SU-DHL-6 (cell line): Measurements from ENCODE around the gene TACSTD2.

ENCODE experiments used
- H2AFZ ChIP-seq: fragments of 200-600 bp; sonication (generic); 2 replicates; pipeline ENCODE4 v1.6.1; 2014; ENCODE audit warnings: low read depth, mild to moderate bottlenecking, moderate library complexity, mixed read lengths, antibody characterized with exemption, low read length; ENCODE audit not compliant: severe bottlenecking
- H3F3A ChIP-seq: fragments of 200-600 bp; shearing (Covaris generic); 2 replicates; pipeline ENCODE4 v1.6.0; 2016; ENCODE audit warnings: antibody characterized with exemption, mild to moderate bottlenecking; ENCODE audit not compliant: insufficient read depth
- H3K27ac ChIP-seq: fragments of 200-600 bp; sonication (generic); 2 replicates; pipeline ENCODE4 v1.5.1; 2016; ENCODE audit warnings: low read depth, mild to moderate bottlenecking, low read length, moderate library complexity, mixed read lengths
- H3K27me3 ChIP-seq: fragments of 200-600 bp; sonication (generic), shearing (Covaris generic); 2 replicates; pipeline ENCODE4 v1.6.0; 2014; ENCODE audit warnings: mild to moderate bottlenecking, low read length
- H3K36me3 ChIP-seq: fragments of 200-600 bp; sonication (generic); 2 replicates; pipeline ENCODE4 v1.6.1; 2014; ENCODE audit warnings: mild to moderate bottlenecking, low read length, mixed read lengths
- H3K4me2 ChIP-seq: fragments of 300-600, 200-600 bp; shearing (Covaris generic), sonication (generic); 2 replicates; pipeline ENCODE4 v1.6.0; 2014; ENCODE audit warnings: low read length, low read depth, mild to moderate bottlenecking; ENCODE audit not compliant: poor library complexity, severe bottlenecking
- H3K4me3 ChIP-seq: fragments of 200-600 bp; sonication (generic); 2 replicates; pipeline ENCODE4 v1.5.1; 2014; ENCODE audit warnings: antibody characterized with exemption, low read length, mild to moderate bottlenecking, mixed read lengths; ENCODE audit not compliant: insufficient read depth, poor library complexity, severe bottlenecking
- H3K79me2 ChIP-seq: fragments of 200-600 bp; sonication (generic); 2 replicates; pipeline ENCODE4 v1.6.1; 2014; ENCODE audit warnings: mild to moderate bottlenecking, low read length, moderate library complexity; ENCODE audit not compliant: insufficient read depth
- H3K9ac ChIP-seq: fragments of 200-600 bp; sonication (generic); 2 replicates; pipeline ENCODE4 v1.7.0; 2014; ENCODE audit warnings: mild to moderate bottlenecking, low read length
- H3K9me2 ChIP-seq: fragments of 200-600 bp; sonication (generic); replicated peaks from 2 replicates; pipeline ENCODE4 v1.6.1; 2014; ENCODE audit warnings: low read length; ENCODE audit not compliant: insufficient read depth
- H3K9me3 ChIP-seq: fragments of 200-600 bp; sonication (generic); 2 replicates; pipeline ENCODE4 v1.6.1; 2014; ENCODE audit warnings: low read length, mixed read lengths; ENCODE audit not compliant: insufficient read depth
- H4K20me1 ChIP-seq: fragments of 200-600 bp; sonication (generic); 2 replicates; pipeline ENCODE4 v1.6.1; 2014; ENCODE audit warnings: low read depth, mild to moderate bottlenecking, antibody characterized with exemption, low read length, moderate library complexity, mixed read lengths
- EZH2phosphoT487 ChIP-seq: fragments of 200-600 bp; sonication (generic), shearing (Covaris generic); conservative IDR thresholded peaks from 2 replicates; pipeline ENCODE4 v1.6.1; 2018; ENCODE audit warnings: mild to moderate bottlenecking, antibody characterized with exemption, low read length, moderate library complexity, mixed read lengths
- TF ChIP-seq, protein P1 (sequence below): fragments of 200-600 bp; sonication (generic); IDR thresholded peaks from one replicate; pipeline ENCODE4 v1.5.1; 2017; ENCODE audit warnings: antibody characterized with exemption, mild to moderate bottlenecking, low read length, moderate library complexity; ENCODE audit not compliant: insufficient read depth, poor library complexity, severe bottlenecking

The TACSTD2 gene

DNA sequence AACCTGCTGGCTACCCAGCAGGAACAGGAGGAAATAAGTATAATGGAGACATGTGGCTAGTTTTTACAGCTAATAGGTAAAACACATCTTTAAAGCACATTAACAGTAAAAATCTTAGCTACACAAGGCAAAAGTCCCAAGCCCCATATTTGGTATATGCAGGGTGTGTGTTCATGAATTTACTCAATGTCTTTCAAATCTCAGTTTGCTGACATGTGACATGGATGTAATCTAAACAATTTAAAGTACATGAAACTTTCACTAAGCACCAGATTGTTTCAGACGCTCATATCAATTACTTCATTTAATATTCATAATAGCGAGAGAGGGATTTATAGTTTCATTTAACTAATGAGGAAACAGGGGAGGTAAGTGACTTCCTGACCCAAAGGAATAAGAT is 3.9 kb downstream of the TACSTD2 start:
- no peaks in the 10 kb centered on the region for H3F3A ChIP-seq
- no peak overlapping the region for H3K27ac ChIP-seq
- no peak overlapping the region for H2AFZ ChIP-seq
- H3K9me2 ChIP-seq: no peaks in the 10 kb centered on the region
- H3K27me3 ChIP-seq: no peaks in the 10 kb centered on the region; the same call in 1 of the 2 replicates
- H3K36me3 ChIP-seq: no peaks in the 10 kb centered on the region
- H3K79me2 ChIP-seq: no peaks in the 10 kb centered on the region
- no peak overlapping the region for H3K4me2 ChIP-seq
- H3K9me3 ChIP-seq: no peaks in the 10 kb centered on the region
- TF ChIP-seq EZH2phosphoT487: no peak
- TF ChIP-seq, protein P1, sequence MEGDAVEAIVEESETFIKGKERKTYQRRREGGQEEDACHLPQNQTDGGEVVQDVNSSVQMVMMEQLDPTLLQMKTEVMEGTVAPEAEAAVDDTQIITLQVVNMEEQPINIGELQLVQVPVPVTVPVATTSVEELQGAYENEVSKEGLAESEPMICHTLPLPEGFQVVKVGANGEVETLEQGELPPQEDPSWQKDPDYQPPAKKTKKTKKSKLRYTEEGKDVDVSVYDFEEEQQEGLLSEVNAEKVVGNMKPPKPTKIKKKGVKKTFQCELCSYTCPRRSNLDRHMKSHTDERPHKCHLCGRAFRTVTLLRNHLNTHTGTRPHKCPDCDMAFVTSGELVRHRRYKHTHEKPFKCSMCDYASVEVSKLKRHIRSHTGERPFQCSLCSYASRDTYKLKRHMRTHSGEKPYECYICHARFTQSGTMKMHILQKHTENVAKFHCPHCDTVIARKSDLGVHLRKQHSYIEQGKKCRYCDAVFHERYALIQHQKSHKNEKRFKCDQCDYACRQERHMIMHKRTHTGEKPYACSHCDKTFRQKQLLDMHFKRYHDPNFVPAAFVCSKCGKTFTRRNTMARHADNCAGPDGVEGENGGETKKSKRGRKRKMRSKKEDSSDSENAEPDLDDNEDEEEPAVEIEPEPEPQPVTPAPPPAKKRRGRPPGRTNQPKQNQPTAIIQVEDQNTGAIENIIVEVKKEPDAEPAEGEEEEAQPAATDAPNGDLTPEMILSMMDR: no peak
- no peak overlapping the region for H3K9ac ChIP-seq
- no peaks in the 10 kb centered on the region for H4K20me1 ChIP-seq
- no peak overlapping the region for H3K4me3 ChIP-seq

DNA sequence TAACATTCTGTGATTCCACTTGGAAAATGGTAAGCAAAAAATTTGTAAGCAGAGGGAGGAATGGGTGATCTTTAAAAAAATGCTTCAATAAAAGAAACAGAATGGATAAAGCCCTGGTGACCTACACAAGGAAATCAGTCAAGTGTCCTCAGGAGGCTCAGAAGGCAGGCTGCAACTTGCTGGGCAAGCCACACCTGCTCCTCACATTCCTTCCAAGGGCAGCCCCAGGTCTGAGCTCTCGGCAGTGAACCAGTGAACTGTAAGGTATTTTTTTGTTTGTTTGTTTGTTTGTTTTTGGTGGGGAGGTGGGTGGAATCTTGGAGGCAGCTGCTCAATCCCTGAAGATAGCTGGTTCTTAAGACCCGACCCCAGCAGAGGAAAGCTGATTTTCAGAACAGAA is 4.4 kb downstream of the TACSTD2 start:
- Histone ChIP-seq H3K27ac (no peak overlapping the region), H3K9me3 (no peaks in the 10 kb centered on the region), H3K79me2 (no peaks in the 10 kb centered on the region), H3K27me3 (no peaks in the 10 kb centered on the region; the same call in 1 of the 2 replicates), H3K9me2 (no peaks in the 10 kb centered on the region), H3K9ac (no peak overlapping the region), H3K4me3 (no peak overlapping the region), H3K4me2 (no peak overlapping the region), H2AFZ (no peak overlapping the region), H3F3A (no peaks in the 10 kb centered on the region), H4K20me1 (no peaks in the 10 kb centered on the region), H3K36me3 (no peaks in the 10 kb centered on the region)
- TF ChIP-seq, protein P1: no peak
- no peak for TF ChIP-seq EZH2phosphoT487

DNA sequence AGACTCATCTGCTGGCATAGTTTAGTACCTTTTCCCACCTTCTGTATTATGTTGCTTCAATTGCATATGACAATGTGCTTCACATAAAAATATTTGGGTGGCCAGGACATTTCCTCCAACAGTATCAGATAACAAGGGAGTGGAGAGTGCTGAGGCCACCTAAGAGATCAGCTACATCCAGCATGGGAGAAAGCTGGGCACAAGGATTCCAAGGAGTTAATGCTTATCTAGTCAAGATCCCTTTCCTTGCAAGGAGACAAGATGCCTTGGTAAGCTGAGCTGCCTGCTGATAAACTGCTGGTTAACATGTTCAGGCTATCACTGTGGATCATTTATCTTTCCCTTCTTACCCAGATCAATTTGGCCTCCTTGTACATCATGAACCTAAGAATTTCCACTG is 5.4 kb downstream of the TACSTD2 start:
- no peak overlapping the region for H3K27ac ChIP-seq
- no peaks in the 10 kb centered on the region for H3K36me3 ChIP-seq
- no peaks in the 10 kb centered on the region for H3F3A ChIP-seq
- H3K9me3 ChIP-seq: no peaks in the 10 kb centered on the region
- no peak for TF ChIP-seq EZH2phosphoT487
- TF ChIP-seq, protein P1: no peak
- H3K4me2 ChIP-seq: no peak overlapping the region
- H3K4me3 ChIP-seq: no peak overlapping the region
- H3K9ac ChIP-seq: no peak overlapping the region
- no peaks in the 10 kb centered on the region for H4K20me1 ChIP-seq
- no peak overlapping the region for H2AFZ ChIP-seq
- H3K79me2 ChIP-seq: no peaks in the 10 kb centered on the region
- H3K27me3 ChIP-seq: no peaks in the 10 kb centered on the region; the same call in 1 of the 2 replicates
- no peaks in the 10 kb centered on the region for H3K9me2 ChIP-seq
